Uterus (tissue), 4 donors: Measurements from ENCODE around the gene MIGA2. TPM values are rescaled to one million over a fixed set of nuclear protein-coding genes. Genes with fewer than 3 reads are reported as not detected.

ENCODE experiments used
- DNase-seq, 2 donors: peaks; one replicate each; pipeline ENCODE4 v3.0.0-alpha.2; 2019 to 2020
- H3K27ac ChIP-seq, 2 donors: fragments of 200-600 bp; sonication (generic); 1 replicate in 1 of 2; 2 replicates in 1 of 2; pipeline ENCODE4 v1.5.1; 2016 to 2018
- H3K27me3 ChIP-seq, 2 donors: fragments of 200-600 bp; sonication (generic); one replicate each; pipeline ENCODE4 v1.5.1; 2018 to 2019; ENCODE audit warnings: control low read depth in 1 of 2
- H3K36me3 ChIP-seq, 2 donors: fragments of 200-600 bp; sonication (generic); one replicate each; pipeline ENCODE4 v1.5.1; 2019; ENCODE audit warnings: control low read depth in 1 of 2
- H3K4me1 ChIP-seq, 2 donors: fragments of 200-600 bp; sonication (generic); one replicate each; pipeline ENCODE4 v1.5.1; 2018 to 2019; ENCODE audit warnings: control low read depth in 1 of 2
- H3K4me3 ChIP-seq, 2 donors: fragments of 200-600 bp; sonication (generic); 1 replicate in 1 of 2; 2 replicates in 1 of 2; pipeline ENCODE4 v1.5.1; 2018 to 2019; ENCODE audit warnings: mild to moderate bottlenecking in 1 of 2
- H3K9me3 ChIP-seq, 2 donors: fragments of 200-600 bp; sonication (generic); one replicate each; pipeline ENCODE4 v1.5.1; 2019; ENCODE audit warnings: control low read depth in 1 of 2
- CTCF ChIP-seq, 4 experiments: fragments of 200-600 bp in 2 of 4; fragments of 450-650 bp in 2 of 4; sonication (generic) in 2 of 4; IDR thresholded peaks; one replicate each; pipeline ENCODE4 v1.5.1; 2016 to 2019; ENCODE audit warnings: antibody characterized with exemption in 4 of 4, mild to moderate bottlenecking in 2 of 4, moderate library complexity in 1 of 4
- POLR2A ChIP-seq, 2 donors: fragments of 450-650 bp; IDR thresholded peaks; one replicate each; pipeline ENCODE4 v1.6.1; 2016; ENCODE audit warnings: antibody characterized with exemption in 2 of 2, mild to moderate bottlenecking in 1 of 2, moderate library complexity in 1 of 2
- intact Hi-C: fragments of 100-400 bp; cut with DNase I; formaldehyde crosslinking; loops from one replicate; pipeline ENCODE4 v1.15.1; 2023; ENCODE audit warnings: low total_unique reads
- total RNA-seq, 4 donors: library from RNA; depleted of rRNA in 3 of 4; stranded (reverse); fragments of >200 nt in 3 of 4; gene quantifications; one replicate each; pipeline versions ENCODE4 v1.1.0 to v1.2.4, GENCODE V29; 2014 to 2023
- donor health status: DM: yes; HTN: yes; CAD: no.

The MIGA2 gene
- total RNA-seq, 4 donors from 2014 or later = 13.2 to 36.5 (median 34.0) TPM

- Histone ChIP-seq H3K4me1 (no peaks in the 10 kb centered on the region), H3K36me3 (no peaks in the 10 kb centered on the region), H3K4me3 (no peak overlapping the region), H3K9me3 (no peaks in the 10 kb centered on the region), H3K27me3 (no peaks in the 10 kb centered on the region), H3K27ac (no peak overlapping the region)
- DNase-seq = no peak
- no peak for TF ChIP-seq CTCF (IDR thresholded peaks at IDR 0.05)
- no peak for TF ChIP-seq POLR2A (IDR thresholded peaks at IDR 0.05)
- intact Hi-C loops = no loop called here
These were observed 21.8 kb upstream of the MIGA2 start for GRCh38 chr9:129014608-129015007.

- Histone ChIP-seq H3K9me3 (no peaks in the 10 kb centered on the region), H3K4me3 (no peak overlapping the region), H3K27ac (no peak overlapping the region), H3K36me3 (no peaks in the 10 kb centered on the region), H3K27me3 (no peaks in the 10 kb centered on the region), H3K4me1 (peaks cover 0 to under 1% of the 10 kb centered on the region in 2 donors)
- intact Hi-C loops = no loop called here
- TF ChIP-seq CTCF (IDR thresholded peaks at IDR 0.05) (no peak), POLR2A (IDR thresholded peaks at IDR 0.05) (no peak)
- no peak for DNase-seq
These were observed 15.3 kb upstream of the MIGA2 start for GRCh38 chr9:129021091-129021490.

- H3K27ac ChIP-seq = peak overlapping the region; percentile 21 to 50
- DNase-seq = no peak
- intact Hi-C loops = no loop called here
These were observed 14.4 kb upstream of the MIGA2 start for GRCh38 chr9:129022037-129022436.

GRCh38 chr9:129023036-129023907 is 13.2 kb upstream of the MIGA2 start:
- Histone ChIP-seq H3K36me3 (no peaks in the 10 kb centered on the region), H3K27me3 (no peaks in the 10 kb centered on the region), H3K4me1 (peaks cover 0 to 13% of the 10 kb centered on the region in 2 donors), H3K4me3 (no peak overlapping the region), H3K9me3 (no peaks in the 10 kb centered on the region), H3K27ac (peak overlapping the region; percentile 21 to 50)
- TF ChIP-seq CTCF (IDR thresholded peaks at IDR 0.05) (no peak), POLR2A (IDR thresholded peaks at IDR 0.05) (no peak)
- peak; percentile 64 to 70 for DNase-seq
- intact Hi-C loops = no loop called here

More at GRCh38 chr9:129022037-129022436, 14.4 kb upstream of the MIGA2 start:
- TF ChIP-seq POLR2A (IDR thresholded peaks at IDR 0.05) (no peak), CTCF (IDR thresholded peaks at IDR 0.05) (no peak)
- peaks cover 0 to 10% of the 10 kb centered on the region in 2 donors for H3K4me1 ChIP-seq
- H3K9me3 ChIP-seq = no peaks in the 10 kb centered on the region
- no peaks in the 10 kb centered on the region for H3K36me3 ChIP-seq
- H3K4me3 ChIP-seq = no peak overlapping the region
- no peaks in the 10 kb centered on the region for H3K27me3 ChIP-seq

DNA sequence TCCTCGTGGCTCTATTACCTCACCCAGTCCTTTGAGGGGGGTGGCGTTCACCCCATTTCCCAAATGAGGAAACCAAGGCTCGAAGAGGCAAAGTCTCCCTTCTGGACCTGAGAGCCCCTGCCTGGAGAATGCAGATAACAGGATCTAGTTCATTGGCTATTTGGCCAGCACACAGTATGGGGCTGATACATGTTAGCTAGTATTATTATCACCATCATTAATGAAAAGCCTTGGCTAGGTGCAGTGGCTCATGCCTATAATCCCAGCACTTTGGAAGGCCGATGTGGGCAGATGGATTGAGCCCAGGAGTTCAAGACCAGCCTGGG is 12.6 kb upstream of the MIGA2 start:
- peak overlapping the region; percentile 20 to 50 for H3K27ac ChIP-seq
- H3K9me3 ChIP-seq = no peaks in the 10 kb centered on the region
- intact Hi-C loops = no loop called here
- DNase-seq = no peak
- H3K4me1 ChIP-seq = peaks cover 0 to 13% of the 10 kb centered on the region in 2 donors
- no peaks in the 10 kb centered on the region for H3K27me3 ChIP-seq
- TF ChIP-seq POLR2A (IDR thresholded peaks at IDR 0.05) (no peak), CTCF (IDR thresholded peaks at IDR 0.05) (no peak)
- H3K36me3 ChIP-seq = no peaks in the 10 kb centered on the region
- no peak overlapping the region for H3K4me3 ChIP-seq
